ENCODE measurements around the gene SYNGR2. TPM values are rescaled to one million over a fixed set of nuclear protein-coding genes. Genes with fewer than 3 reads are reported as not detected.

SYNGR2 gene
- total and polyA plus RNA-seq, 9 of the 15 experiments (the other 6 are each of a cell fraction or from before 2014, with no cell fraction given), result 1.4 to 173 (median 87.8) TPM

- TF ChIP-seq E2F4 (CRISPR knock-in tag; IDR thresholded peaks at IDR 0.05; ENCODE audit: low read depth) (no peak), NONO (IDR thresholded peaks at IDR 0.05; ENCODE audit: low read depth in 2 of 2, low read length in 1 of 2) (no peak), USF1 (CRISPR knock-in tag; IDR thresholded peaks at IDR 0.05) (no peak), SLC30A9 (CRISPR knock-in tag; IDR thresholded peaks at IDR 0.05) (no peak), NFE2L1 (tag; IDR thresholded peaks at IDR 0.05; ENCODE audit: borderline replicate concordance, low read depth) (no peak), POU5F1 (IDR thresholded peaks at IDR 0.05; ENCODE audit: borderline replicate concordance, low read depth, low read length, partially characterized antibody) (no peak), JUN (IDR thresholded peaks at IDR 0.05; ENCODE audit: borderline replicate concordance, low read depth, low read length) (no peak), JUN (CRISPR knock-in tag; IDR thresholded peaks at IDR 0.05; ENCODE audit: borderline replicate concordance) (no peak), SP2 (IDR thresholded peaks at IDR 0.05; ENCODE audit: extremely low read depth, low read depth, low read length, poor library complexity, severe bottlenecking) (no peak), NBN (IDR thresholded peaks at IDR 0.05; ENCODE audit: low read depth) (no peak), SIN3A (IDR thresholded peaks at IDR 0.05; ENCODE audit: borderline replicate concordance in 2 of 2, control insufficient read depth in 1 of 2, low read depth in 2 of 2, low read length in 2 of 2) (no peak), BHLHE40 (IDR thresholded peaks at IDR 0.05; ENCODE audit: low read length) (no peak), USF2 (CRISPR knock-in tag; IDR thresholded peaks at IDR 0.05) (no peak), MEF2A (IDR thresholded peaks at IDR 0.05; ENCODE audit: control insufficient read depth, low read depth, low read length) (no peak), GATA2 (CRISPR knock-in tag; IDR thresholded peaks at IDR 0.05) (no peak), SMAD1 (IDR thresholded peaks at IDR 0.05; ENCODE audit: low read depth, low read length, partially characterized antibody) (no peak), POLR2A (conservative IDR thresholded peaks at IDR 0.05) (0 out of 2 replicates have a peak, but pooled peaks have one; percentile 29), DNMT1 (IDR thresholded peaks at IDR 0.05) (no peak), ZFX (CRISPR knock-in tag; IDR thresholded peaks at IDR 0.05) (peak; percentile 47; the same call in 1 of the 2 replicates)
- TF ChIP-seq, protein P1, sequence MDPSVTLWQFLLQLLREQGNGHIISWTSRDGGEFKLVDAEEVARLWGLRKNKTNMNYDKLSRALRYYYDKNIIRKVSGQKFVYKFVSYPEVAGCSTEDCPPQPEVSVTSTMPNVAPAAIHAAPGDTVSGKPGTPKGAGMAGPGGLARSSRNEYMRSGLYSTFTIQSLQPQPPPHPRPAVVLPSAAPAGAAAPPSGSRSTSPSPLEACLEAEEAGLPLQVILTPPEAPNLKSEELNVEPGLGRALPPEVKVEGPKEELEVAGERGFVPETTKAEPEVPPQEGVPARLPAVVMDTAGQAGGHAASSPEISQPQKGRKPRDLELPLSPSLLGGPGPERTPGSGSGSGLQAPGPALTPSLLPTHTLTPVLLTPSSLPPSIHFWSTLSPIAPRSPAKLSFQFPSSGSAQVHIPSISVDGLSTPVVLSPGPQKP (CRISPR knock-in tag; IDR thresholded peaks at IDR 0.05), result no peak
- TF ChIP-seq, protein P2, sequence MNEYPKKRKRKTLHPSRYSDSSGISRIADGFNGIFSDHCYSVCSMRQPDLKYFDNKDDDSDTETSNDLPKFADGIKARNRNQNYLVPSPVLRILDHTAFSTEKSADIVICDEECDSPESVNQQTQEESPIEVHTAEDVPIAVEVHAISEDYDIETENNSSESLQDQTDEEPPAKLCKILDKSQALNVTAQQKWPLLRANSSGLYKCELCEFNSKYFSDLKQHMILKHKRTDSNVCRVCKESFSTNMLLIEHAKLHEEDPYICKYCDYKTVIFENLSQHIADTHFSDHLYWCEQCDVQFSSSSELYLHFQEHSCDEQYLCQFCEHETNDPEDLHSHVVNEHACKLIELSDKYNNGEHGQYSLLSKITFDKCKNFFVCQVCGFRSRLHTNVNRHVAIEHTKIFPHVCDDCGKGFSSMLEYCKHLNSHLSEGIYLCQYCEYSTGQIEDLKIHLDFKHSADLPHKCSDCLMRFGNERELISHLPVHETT (CRISPR knock-in tag; conservative IDR thresholded peaks at IDR 0.05 in 1 of 2, IDR thresholded peaks at IDR 0.05 in 1 of 2), result no peak
Observed at GRCh38 chr17:78130437-78131101, 37.8 kb upstream of the SYNGR2 start, which contains the start of gene TMC8 (continued).

All from K562 (cell line).